ENCODE measurements around the gene DDX17.

DDX17 gene

DNA sequence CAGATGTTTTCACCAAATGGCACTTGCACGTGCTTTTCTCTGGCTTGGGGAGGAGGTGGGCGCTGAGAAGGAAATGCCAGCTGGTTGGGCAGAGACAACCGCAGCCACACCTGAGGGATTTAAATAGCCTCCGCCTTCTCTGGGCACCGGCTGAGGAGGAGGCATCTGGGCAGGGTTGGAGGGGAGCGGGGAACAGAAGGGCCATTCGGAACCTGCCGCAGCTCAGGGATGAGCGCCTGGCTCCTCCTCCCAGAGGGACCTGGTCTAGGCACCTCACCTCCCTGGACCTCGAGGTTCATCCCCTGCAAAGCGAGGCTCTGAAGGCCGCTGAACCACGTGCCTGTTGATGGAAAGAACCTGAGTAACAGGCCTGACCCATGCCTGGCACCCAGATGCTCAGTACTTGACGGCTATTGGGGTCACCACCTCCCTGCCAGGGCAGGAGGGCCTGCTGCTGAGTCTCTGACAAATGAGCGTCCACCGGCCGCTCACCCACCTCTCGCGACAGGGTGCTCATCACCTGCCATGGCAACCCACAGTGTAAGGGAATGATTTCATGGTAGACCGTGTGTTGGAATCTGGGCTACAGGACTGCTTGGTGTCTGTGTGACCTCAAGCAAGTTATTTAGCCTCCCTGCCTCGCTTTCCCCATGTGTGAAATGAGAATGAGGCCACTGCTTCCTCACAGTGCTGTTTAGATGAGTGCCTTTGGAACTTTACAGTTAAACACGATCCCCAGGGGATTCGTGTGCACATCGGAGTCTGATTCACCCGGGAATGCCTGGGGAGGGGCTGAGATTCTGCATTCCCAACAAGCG lies 40.2 kb downstream of the DDX17 start:
- Histone ChIP-seq H3K27me3 (ENCODE audit: control insufficient read depth in 1 of 2, insufficient read depth in 2 of 2, low read length in 2 of 2) (peaks cover 3 to 13% of the 10 kb centered on the region in 2 donors), H3K9ac (ENCODE audit: low read length in 2 of 2) (no peak overlapping the region)

DNA sequence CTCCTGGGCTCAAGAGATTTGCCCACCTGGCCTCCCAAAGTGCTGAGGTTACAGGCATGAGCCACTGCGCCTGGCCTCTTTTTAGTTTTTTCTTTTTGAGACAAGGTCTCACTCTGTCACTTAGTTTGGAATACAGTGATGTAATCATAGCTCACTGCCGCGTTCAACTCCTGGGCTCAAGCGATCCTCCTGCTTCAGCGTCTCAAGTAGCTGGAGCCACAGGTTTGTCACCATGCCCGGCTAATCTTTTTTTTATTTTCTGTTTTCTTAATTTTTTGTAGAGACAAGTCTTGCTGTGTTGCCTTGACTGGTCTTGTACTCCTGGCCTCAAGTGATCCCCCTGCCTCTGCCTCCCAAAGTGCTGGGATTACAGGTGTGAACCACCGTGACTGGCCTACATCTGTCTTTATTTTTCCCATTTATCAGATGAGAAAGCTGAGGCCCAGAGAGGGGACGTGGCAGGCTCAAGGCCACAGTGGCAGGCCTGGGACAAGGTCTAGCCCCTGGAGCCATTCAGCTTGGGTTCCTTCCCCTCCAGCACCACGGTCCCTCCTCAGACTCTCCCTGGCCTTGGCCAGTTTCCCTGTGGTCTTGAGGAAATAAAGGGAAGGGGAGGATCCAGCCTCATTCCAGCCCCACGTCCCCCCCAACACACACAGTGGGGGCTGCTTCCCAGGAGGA lies 41.0 kb downstream of the DDX17 start:
- Histone ChIP-seq H3K4me1 (ENCODE audit: control insufficient read depth, insufficient read depth, low read length) (peaks cover 26% of the 10 kb centered on the region), H3K9ac (ENCODE audit: low read length in 2 of 2) (no peak overlapping the region), H3K27me3 (ENCODE audit: control insufficient read depth in 1 of 2, insufficient read depth in 2 of 2, low read length in 2 of 2) (peaks cover 7 to 13% of the 10 kb centered on the region in 2 donors), H3K4me3 (ENCODE audit: low read length in 2 of 2) (no peak overlapping the region), H3K36me3 (ENCODE audit: control insufficient read depth in 2 of 2, insufficient read depth in 2 of 2, low read length in 2 of 2) (no peaks in the 10 kb centered on the region), H3K9me3 (ENCODE audit: control insufficient read depth in 2 of 2, low read length in 2 of 2) (no peaks in the 10 kb centered on the region), H3K27ac (ENCODE audit: low read length) (no peak overlapping the region)

More for the DNA sequence above, 40.2 kb downstream of the DDX17 start:
- Histone ChIP-seq H3K9me3 (ENCODE audit: control insufficient read depth in 2 of 2, low read length in 2 of 2) (no peaks in the 10 kb centered on the region), H3K36me3 (ENCODE audit: control insufficient read depth in 2 of 2, insufficient read depth in 2 of 2, low read length in 2 of 2) (no peaks in the 10 kb centered on the region), H3K4me1 (ENCODE audit: control insufficient read depth, insufficient read depth, low read length) (peaks cover 26% of the 10 kb centered on the region), H3K4me3 (ENCODE audit: low read length in 2 of 2) (no peak overlapping the region), H3K27ac (ENCODE audit: low read length) (no peak overlapping the region)

DNA sequence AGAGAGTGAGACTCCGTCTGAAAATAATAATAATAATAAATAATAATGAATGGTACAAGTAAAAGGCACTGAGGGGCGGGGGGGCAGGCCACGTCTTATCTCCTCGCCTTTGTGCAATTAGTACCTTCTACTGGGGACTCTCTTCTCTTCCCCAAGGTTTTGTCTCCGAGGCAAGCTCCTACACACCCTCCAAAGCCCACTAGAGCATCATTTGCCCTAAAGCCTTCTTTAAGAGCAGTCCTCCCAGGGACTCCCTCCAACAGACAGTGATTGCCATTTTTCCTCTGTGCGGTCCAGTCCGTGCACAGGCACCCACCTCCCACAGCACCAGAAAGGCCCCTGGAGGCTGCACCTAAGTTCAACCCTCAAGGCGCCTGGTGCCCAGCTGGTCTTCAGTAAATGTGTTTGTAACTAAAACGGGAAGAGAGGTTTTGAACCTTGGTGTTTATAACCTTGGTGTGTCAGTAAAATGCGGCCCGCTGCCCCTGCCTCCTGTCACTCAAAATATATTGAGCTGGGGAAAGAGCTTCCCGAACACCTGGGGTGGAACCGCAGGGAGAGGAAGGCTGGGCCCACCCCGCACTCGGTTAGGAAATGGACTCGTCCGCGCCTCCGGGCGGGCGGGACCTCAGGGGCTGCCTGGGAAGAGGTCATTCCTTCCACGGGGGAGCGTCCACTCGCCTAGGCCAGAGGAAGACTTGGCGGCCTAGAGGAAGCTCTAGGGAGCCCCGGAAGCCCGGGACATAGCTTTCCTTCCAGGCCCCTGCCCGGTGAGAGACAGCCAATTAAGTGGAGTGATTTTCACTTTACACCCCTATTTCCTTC lies 42.9 kb downstream of the DDX17 start:
- Histone ChIP-seq H3K4me1 (ENCODE audit: control insufficient read depth, insufficient read depth, low read length) (peaks cover 24% of the 10 kb centered on the region), H3K9ac (ENCODE audit: low read length in 2 of 2) (no peak overlapping the region), H3K9me3 (ENCODE audit: control insufficient read depth in 2 of 2, low read length in 2 of 2) (no peaks in the 10 kb centered on the region), H3K4me3 (ENCODE audit: low read length in 2 of 2) (no peak overlapping the region), H3K36me3 (ENCODE audit: control insufficient read depth in 2 of 2, insufficient read depth in 2 of 2, low read length in 2 of 2) (no peaks in the 10 kb centered on the region), H3K27ac (ENCODE audit: low read length) (no peak overlapping the region), H3K27me3 (ENCODE audit: control insufficient read depth in 1 of 2, insufficient read depth in 2 of 2, low read length in 2 of 2) (peaks cover 13 to 17% of the 10 kb centered on the region in 2 donors)

DNA sequence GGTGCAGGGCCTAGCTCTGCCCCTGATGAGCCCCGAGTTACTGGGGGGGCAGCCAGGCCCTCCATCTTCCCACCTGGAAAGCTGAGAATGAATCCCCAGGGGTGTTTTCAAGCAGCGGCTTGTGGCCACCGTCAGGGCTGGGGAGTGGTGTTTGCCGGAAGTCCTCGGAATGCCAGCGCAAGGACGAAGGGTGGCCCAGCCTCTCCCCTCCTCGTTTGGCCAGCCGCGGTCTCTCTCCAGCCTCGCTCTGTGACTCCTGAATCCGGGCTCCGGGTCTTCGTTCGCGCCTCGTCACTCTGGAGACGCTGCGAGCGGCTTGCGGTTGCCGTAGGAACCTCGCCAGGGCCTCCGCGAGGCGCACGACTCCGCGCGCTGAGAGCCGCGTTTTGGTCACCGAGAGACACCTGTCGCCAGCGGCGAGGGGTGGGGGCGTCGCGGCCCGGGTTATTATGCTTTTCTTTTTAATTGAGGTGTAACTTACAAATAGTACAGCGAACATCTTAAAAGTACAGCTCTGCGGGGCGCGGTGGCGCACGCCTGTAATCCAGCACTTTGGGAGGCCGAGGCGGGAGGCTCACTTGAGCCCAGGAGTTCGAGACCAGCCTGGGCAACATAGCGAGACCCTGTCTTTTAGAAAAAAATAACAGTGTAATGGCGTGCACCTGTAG lies 44.6 kb downstream of the DDX17 start:
- H3K4me3 ChIP-seq (ENCODE audit: low read length in 2 of 2): peak overlapping the region; percentile 8 to 25
- H3K4me1 ChIP-seq (ENCODE audit: control insufficient read depth, insufficient read depth, low read length): peaks cover 12% of the 10 kb centered on the region
- H3K9ac ChIP-seq (ENCODE audit: low read length in 2 of 2): no peak overlapping the region
- peaks cover 8 to 26% of the 10 kb centered on the region in 2 donors for H3K27me3 ChIP-seq (ENCODE audit: control insufficient read depth in 1 of 2, insufficient read depth in 2 of 2, low read length in 2 of 2)
- no peaks in the 10 kb centered on the region for H3K9me3 ChIP-seq (ENCODE audit: control insufficient read depth in 2 of 2, low read length in 2 of 2)
- H3K27ac ChIP-seq (ENCODE audit: low read length): no peak overlapping the region
- no peaks in the 10 kb centered on the region for H3K36me3 ChIP-seq (ENCODE audit: control insufficient read depth in 2 of 2, insufficient read depth in 2 of 2, low read length in 2 of 2)

DNA sequence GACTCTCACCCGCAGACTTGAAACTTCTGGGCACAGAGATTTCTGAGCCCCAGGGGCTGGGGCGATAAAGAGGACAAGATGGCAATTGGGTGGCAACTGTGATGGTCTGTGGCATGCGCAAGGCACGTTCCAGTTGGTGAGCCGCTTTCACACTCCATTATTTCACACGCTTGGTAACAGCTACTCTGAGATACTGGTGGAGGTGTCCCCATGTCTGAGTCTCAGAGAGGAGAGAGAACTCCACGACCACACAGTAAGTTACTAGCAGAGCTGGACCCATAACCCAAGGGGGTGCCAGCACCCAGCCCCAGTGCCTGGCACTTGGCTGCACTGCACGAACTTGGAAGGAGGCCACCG lies 45.1 kb downstream of the DDX17 start:
- Histone ChIP-seq H3K27me3 (ENCODE audit: control insufficient read depth in 1 of 2, insufficient read depth in 2 of 2, low read length in 2 of 2) (peaks cover 8 to 30% of the 10 kb centered on the region in 2 donors), H3K9ac (ENCODE audit: low read length in 2 of 2) (no peak overlapping the region), H3K36me3 (ENCODE audit: control insufficient read depth in 2 of 2, insufficient read depth in 2 of 2, low read length in 2 of 2) (no peaks in the 10 kb centered on the region), H3K4me1 (ENCODE audit: control insufficient read depth, insufficient read depth, low read length) (peaks cover 12% of the 10 kb centered on the region), H3K9me3 (ENCODE audit: control insufficient read depth in 2 of 2, low read length in 2 of 2) (no peaks in the 10 kb centered on the region), H3K4me3 (ENCODE audit: low read length in 2 of 2) (no peak overlapping the region), H3K27ac (ENCODE audit: low read length) (no peak overlapping the region)

DNA sequence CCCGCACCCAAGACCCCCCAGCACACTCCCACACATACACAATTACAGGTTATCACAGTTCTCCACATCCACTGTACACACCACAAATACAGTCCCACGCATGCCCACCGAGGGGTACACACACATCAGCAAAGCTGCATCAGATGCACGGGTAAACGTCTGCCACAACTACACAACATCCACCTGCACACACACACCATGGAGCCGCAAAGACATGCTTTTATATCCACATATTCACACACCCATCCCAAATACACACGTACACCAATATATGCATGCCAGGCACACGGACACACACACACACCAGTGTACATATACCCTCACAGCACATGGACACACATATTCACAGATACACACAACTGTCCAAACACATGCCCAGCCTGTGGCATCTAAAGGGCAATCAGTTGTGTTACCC lies 45.7 kb downstream of the DDX17 start:
- H3K9me3 ChIP-seq (ENCODE audit: control insufficient read depth in 2 of 2, low read length in 2 of 2): no peaks in the 10 kb centered on the region
- H3K36me3 ChIP-seq (ENCODE audit: control insufficient read depth in 2 of 2, insufficient read depth in 2 of 2, low read length in 2 of 2): no peaks in the 10 kb centered on the region
- H3K27me3 ChIP-seq (ENCODE audit: control insufficient read depth in 1 of 2, insufficient read depth in 2 of 2, low read length in 2 of 2): peaks cover 9 to 30% of the 10 kb centered on the region in 2 donors
- H3K9ac ChIP-seq (ENCODE audit: low read length in 2 of 2): no peak overlapping the region
- no peak overlapping the region for H3K27ac ChIP-seq (ENCODE audit: low read length)
- H3K4me1 ChIP-seq (ENCODE audit: control insufficient read depth, insufficient read depth, low read length): peaks cover 15% of the 10 kb centered on the region
- no peak overlapping the region for H3K4me3 ChIP-seq (ENCODE audit: low read length in 2 of 2)

DNA sequence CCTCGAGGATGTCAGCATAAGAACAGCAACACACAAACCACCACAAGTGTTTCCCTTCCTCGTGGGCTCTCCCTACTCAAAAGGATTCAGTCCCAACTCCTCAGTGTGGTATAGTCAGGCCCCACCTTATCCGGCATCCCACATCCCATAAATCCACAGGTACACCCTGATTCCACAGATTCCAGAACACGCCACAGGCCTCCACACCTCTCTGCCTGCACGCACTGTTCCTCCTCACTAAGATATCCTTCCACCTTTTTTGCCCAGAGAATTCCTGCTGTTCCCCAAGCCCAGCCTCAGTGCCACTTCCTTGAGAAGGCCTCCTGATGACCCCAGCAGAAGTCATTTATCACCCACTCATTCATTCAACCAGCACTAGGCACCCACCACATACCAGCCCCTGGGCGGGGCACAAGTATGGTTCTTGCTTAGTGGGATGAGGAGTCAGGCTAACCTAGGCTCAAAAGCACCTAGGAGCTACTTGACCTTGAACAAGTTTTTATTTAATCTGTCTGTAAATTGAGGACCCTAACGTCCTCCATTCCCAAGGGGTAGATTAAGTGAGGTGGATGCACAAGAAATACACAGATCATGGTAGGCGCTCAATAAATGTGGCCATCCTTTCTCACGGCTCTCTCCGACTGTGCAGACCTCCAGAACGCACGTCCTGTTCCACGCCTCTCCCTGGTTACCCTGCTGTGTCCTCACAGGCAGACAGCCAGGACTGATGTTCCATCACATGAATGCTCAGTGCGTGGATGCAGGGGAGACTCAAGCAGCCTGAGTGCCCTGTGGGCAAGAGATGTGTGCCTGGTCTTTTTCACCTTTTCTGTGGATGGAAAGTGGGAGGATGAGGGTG lies 49.0 kb downstream of the DDX17 start:
- Histone ChIP-seq H3K4me3 (ENCODE audit: low read length in 2 of 2) (no peak overlapping the region), H3K9ac (ENCODE audit: low read length in 2 of 2) (no peak overlapping the region), H3K27me3 (ENCODE audit: control insufficient read depth in 1 of 2, insufficient read depth in 2 of 2, low read length in 2 of 2) (peaks cover 31 to 50% of the 10 kb centered on the region in 2 donors), H3K9me3 (ENCODE audit: control insufficient read depth in 2 of 2, low read length in 2 of 2) (no peaks in the 10 kb centered on the region), H3K27ac (ENCODE audit: low read length) (no peak overlapping the region), H3K36me3 (ENCODE audit: control insufficient read depth in 2 of 2, insufficient read depth in 2 of 2, low read length in 2 of 2) (no peaks in the 10 kb centered on the region), H3K4me1 (ENCODE audit: control insufficient read depth, insufficient read depth, low read length) (peaks cover 29% of the 10 kb centered on the region)

DNA sequence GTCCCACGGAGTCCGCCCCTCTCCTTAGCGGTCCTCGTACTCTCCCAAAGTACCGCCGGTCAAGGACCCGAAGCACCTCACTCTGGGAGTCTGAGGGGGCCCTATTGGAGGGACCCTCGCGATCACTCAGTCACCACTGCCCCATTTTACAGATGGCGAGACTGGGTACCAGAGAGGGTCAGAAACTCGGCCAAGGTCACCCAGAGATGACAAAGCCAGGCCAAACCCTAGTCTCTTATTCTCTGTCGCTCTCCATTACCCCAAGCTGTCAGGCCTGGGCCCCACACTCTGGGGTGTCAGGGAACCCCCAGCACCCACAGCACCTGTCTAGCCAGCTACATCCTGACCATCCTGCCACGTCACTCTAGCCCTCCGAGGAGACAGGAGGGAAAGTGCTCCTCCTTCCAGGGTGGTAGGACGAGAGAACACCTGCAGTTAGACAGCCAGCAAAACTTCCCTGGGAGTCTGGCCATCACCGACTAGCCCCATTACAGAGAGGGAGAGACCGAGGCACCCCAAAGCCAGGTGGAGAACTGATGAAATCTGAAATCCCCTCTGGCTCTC lies 49.8 kb downstream of the DDX17 start:
- peaks cover 31 to 55% of the 10 kb centered on the region in 2 donors for H3K27me3 ChIP-seq (ENCODE audit: control insufficient read depth in 1 of 2, insufficient read depth in 2 of 2, low read length in 2 of 2)
- no peak overlapping the region for H3K27ac ChIP-seq (ENCODE audit: low read length)
- no peaks in the 10 kb centered on the region for H3K36me3 ChIP-seq (ENCODE audit: control insufficient read depth in 2 of 2, insufficient read depth in 2 of 2, low read length in 2 of 2)
- H3K9me3 ChIP-seq (ENCODE audit: control insufficient read depth in 2 of 2, low read length in 2 of 2): no peaks in the 10 kb centered on the region
- H3K9ac ChIP-seq (ENCODE audit: low read length in 2 of 2): no peak overlapping the region
- H3K4me1 ChIP-seq (ENCODE audit: control insufficient read depth, insufficient read depth, low read length): peaks cover 25% of the 10 kb centered on the region
- no peak overlapping the region for H3K4me3 ChIP-seq (ENCODE audit: low read length in 2 of 2)

DNA sequence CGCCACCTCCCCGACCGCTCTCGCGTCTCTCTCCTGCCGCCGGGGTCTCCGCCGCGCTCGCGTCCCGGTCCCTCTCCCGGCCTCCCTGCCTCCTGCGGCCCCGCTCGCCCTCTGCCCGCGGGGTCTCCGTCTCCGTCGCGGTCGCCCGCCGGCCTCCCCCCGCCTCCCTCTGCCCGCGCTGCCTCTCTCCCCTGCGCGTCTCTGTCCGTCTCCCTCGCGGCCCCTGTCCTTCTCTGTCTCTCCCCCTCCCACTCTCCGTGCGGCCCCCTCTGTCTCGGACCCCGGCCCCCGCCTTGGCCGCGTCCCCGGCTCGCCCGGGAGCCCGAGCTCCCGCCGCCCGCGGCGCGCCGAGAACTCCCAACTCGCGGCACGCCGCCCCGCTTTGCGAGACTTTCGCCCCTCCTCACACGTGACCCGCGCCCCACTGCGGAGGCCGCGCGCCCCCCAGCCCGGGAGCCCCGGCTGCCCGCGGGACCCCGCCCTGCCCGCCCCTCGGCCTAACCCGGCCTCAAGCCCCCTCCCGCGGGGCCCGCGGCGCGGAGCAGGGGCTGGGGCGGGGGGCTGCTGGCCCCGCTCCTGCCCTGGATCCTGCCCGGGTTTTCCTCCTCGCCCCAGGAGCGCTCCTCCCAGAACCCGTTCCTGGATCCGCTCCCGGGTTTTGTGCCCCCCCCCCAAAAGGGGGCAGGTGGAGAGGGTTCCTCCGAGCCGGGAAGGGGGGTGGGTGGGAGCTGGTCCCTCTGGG lies 50.4 kb downstream of the DDX17 start:
- Histone ChIP-seq H3K9me3 (ENCODE audit: control insufficient read depth in 2 of 2, low read length in 2 of 2) (no peaks in the 10 kb centered on the region), H3K9ac (ENCODE audit: low read length in 2 of 2) (no peak overlapping the region), H3K4me3 (ENCODE audit: low read length in 2 of 2) (peak overlapping the region in 1 of 2 donors; percentile 54), H3K27me3 (ENCODE audit: control insufficient read depth in 1 of 2, insufficient read depth in 2 of 2, low read length in 2 of 2) (peaks cover 31 to 57% of the 10 kb centered on the region in 2 donors), H3K27ac (ENCODE audit: low read length) (no peak overlapping the region), H3K36me3 (ENCODE audit: control insufficient read depth in 2 of 2, insufficient read depth in 2 of 2, low read length in 2 of 2) (no peaks in the 10 kb centered on the region), H3K4me1 (ENCODE audit: control insufficient read depth, insufficient read depth, low read length) (peaks cover 22% of the 10 kb centered on the region)
